ENCODE data around the gene CCDC191.

Gene CCDC191

GRCh38 chr3:114089675-114090074 is 33.3 kb upstream of the CCDC191 start:
- peaks cover 11% of the 10 kb centered on the region for H3K4me1 ChIP-seq (ENCODE audit: control insufficient read depth, insufficient read depth, low read length)

GRCh38 chr3:114086356-114086755 is 30.0 kb upstream of the CCDC191 start:
- Histone ChIP-seq H3K9me3 (ENCODE audit: control insufficient read depth, low read length) (no peaks in the 10 kb centered on the region), H3K27ac (ENCODE audit: insufficient read depth, low read depth, low read length, poor library complexity, severe bottlenecking) (no peak overlapping the region), H3K4me3 (ENCODE audit: insufficient read depth, low read depth, low read length) (no peak overlapping the region), H3K27me3 (ENCODE audit: control insufficient read depth, insufficient read depth, low read length, poor library complexity, severe bottlenecking) (no peaks in the 10 kb centered on the region), H3K36me3 (ENCODE audit: control insufficient read depth, insufficient read depth, low read length) (peaks cover 23% of the 10 kb centered on the region), H3K4me1 (ENCODE audit: control insufficient read depth, insufficient read depth, low read length) (peaks cover 5% of the 10 kb centered on the region)
- WGBS, 2 experiments, result 92 to 95% methylated on average over 2 of the region's 2 CpGs

More at GRCh38 chr3:114089675-114090074, 33.3 kb upstream of the CCDC191 start:
- Histone ChIP-seq H3K9me3 (ENCODE audit: control insufficient read depth, low read length) (no peaks in the 10 kb centered on the region), H3K36me3 (ENCODE audit: control insufficient read depth, insufficient read depth, low read length) (peaks cover 19% of the 10 kb centered on the region), H3K27ac (ENCODE audit: insufficient read depth, low read depth, low read length, poor library complexity, severe bottlenecking) (no peak overlapping the region), H3K27me3 (ENCODE audit: control insufficient read depth, insufficient read depth, low read length, poor library complexity, severe bottlenecking) (no peaks in the 10 kb centered on the region), H3K4me3 (ENCODE audit: insufficient read depth, low read depth, low read length) (no peak overlapping the region)

- Histone ChIP-seq H3K27me3 (ENCODE audit: control insufficient read depth, insufficient read depth, low read length, poor library complexity, severe bottlenecking) (no peaks in the 10 kb centered on the region), H3K36me3 (ENCODE audit: control insufficient read depth, insufficient read depth, low read length) (peaks cover 29% of the 10 kb centered on the region), H3K9me3 (ENCODE audit: control insufficient read depth, low read length) (no peaks in the 10 kb centered on the region), H3K4me3 (ENCODE audit: insufficient read depth, low read depth, low read length) (no peak overlapping the region), H3K4me1 (ENCODE audit: control insufficient read depth, insufficient read depth, low read length) (no peaks in the 10 kb centered on the region), H3K27ac (ENCODE audit: insufficient read depth, low read depth, low read length, poor library complexity, severe bottlenecking) (no peak overlapping the region)
- 97 to 99% methylated on average over 1 to 2 of the region's 2 CpGs for WGBS, 2 experiments
Observed at GRCh38 chr3:114083112-114083511, 26.8 kb upstream of the CCDC191 start.

- no peak overlapping the region for H3K27ac ChIP-seq (ENCODE audit: insufficient read depth, low read depth, low read length, poor library complexity, severe bottlenecking)
- no peaks in the 10 kb centered on the region for H3K27me3 ChIP-seq (ENCODE audit: control insufficient read depth, insufficient read depth, low read length, poor library complexity, severe bottlenecking)
- no peak overlapping the region for H3K4me3 ChIP-seq (ENCODE audit: insufficient read depth, low read depth, low read length)
- H3K4me1 ChIP-seq (ENCODE audit: control insufficient read depth, insufficient read depth, low read length), result no peaks in the 10 kb centered on the region
- no peaks in the 10 kb centered on the region for H3K9me3 ChIP-seq (ENCODE audit: control insufficient read depth, low read length)
- peaks cover 33% of the 10 kb centered on the region for H3K36me3 ChIP-seq (ENCODE audit: control insufficient read depth, insufficient read depth, low read length)
Observed at GRCh38 chr3:114081037-114081436, 24.7 kb upstream of the CCDC191 start.

GRCh38 chr3:114080201-114080600 is 23.9 kb upstream of the CCDC191 start:
- no peak overlapping the region for H3K27ac ChIP-seq (ENCODE audit: insufficient read depth, low read depth, low read length, poor library complexity, severe bottlenecking)
- H3K36me3 ChIP-seq (ENCODE audit: control insufficient read depth, insufficient read depth, low read length), result peaks cover 30% of the 10 kb centered on the region
- no peaks in the 10 kb centered on the region for H3K4me1 ChIP-seq (ENCODE audit: control insufficient read depth, insufficient read depth, low read length)
- no peaks in the 10 kb centered on the region for H3K27me3 ChIP-seq (ENCODE audit: control insufficient read depth, insufficient read depth, low read length, poor library complexity, severe bottlenecking)
- H3K9me3 ChIP-seq (ENCODE audit: control insufficient read depth, low read length), result no peaks in the 10 kb centered on the region
- no peak overlapping the region for H3K4me3 ChIP-seq (ENCODE audit: insufficient read depth, low read depth, low read length)

- no peaks in the 10 kb centered on the region for H3K9me3 ChIP-seq (ENCODE audit: control insufficient read depth, low read length)
- H3K4me1 ChIP-seq (ENCODE audit: control insufficient read depth, insufficient read depth, low read length), result no peaks in the 10 kb centered on the region
- H3K27ac ChIP-seq (ENCODE audit: insufficient read depth, low read depth, low read length, poor library complexity, severe bottlenecking), result no peak overlapping the region
- WGBS, 2 experiments, result 92 to 95% methylated on average over 5 of the region's 5 CpGs
- no peaks in the 10 kb centered on the region for H3K27me3 ChIP-seq (ENCODE audit: control insufficient read depth, insufficient read depth, low read length, poor library complexity, severe bottlenecking)
- peaks cover 30% of the 10 kb centered on the region for H3K36me3 ChIP-seq (ENCODE audit: control insufficient read depth, insufficient read depth, low read length)
- no peak overlapping the region for H3K4me3 ChIP-seq (ENCODE audit: insufficient read depth, low read depth, low read length)
Observed at GRCh38 chr3:114079761-114080160, 23.4 kb upstream of the CCDC191 start.

GRCh38 chr3:114078126-114078525 is 21.8 kb upstream of the CCDC191 start:
- H3K27ac ChIP-seq (ENCODE audit: insufficient read depth, low read depth, low read length, poor library complexity, severe bottlenecking), result no peak overlapping the region

GRCh38 chr3:114076711-114077110 is 20.4 kb upstream of the CCDC191 start:
- H3K9me3 ChIP-seq (ENCODE audit: control insufficient read depth, low read length), result no peaks in the 10 kb centered on the region
- no peak overlapping the region for H3K27ac ChIP-seq (ENCODE audit: insufficient read depth, low read depth, low read length, poor library complexity, severe bottlenecking)
- no peaks in the 10 kb centered on the region for H3K27me3 ChIP-seq (ENCODE audit: control insufficient read depth, insufficient read depth, low read length, poor library complexity, severe bottlenecking)
- H3K36me3 ChIP-seq (ENCODE audit: control insufficient read depth, insufficient read depth, low read length), result peaks cover 36% of the 10 kb centered on the region
- 93 to 94% methylated on average over 6 of the region's 6 CpGs for WGBS, 2 experiments
- H3K4me3 ChIP-seq (ENCODE audit: insufficient read depth, low read depth, low read length), result no peak overlapping the region
- no peaks in the 10 kb centered on the region for H3K4me1 ChIP-seq (ENCODE audit: control insufficient read depth, insufficient read depth, low read length)

More at GRCh38 chr3:114078126-114078525, 21.8 kb upstream of the CCDC191 start:
- Histone ChIP-seq H3K4me3 (ENCODE audit: insufficient read depth, low read depth, low read length) (no peak overlapping the region), H3K36me3 (ENCODE audit: control insufficient read depth, insufficient read depth, low read length) (peaks cover 36% of the 10 kb centered on the region), H3K9me3 (ENCODE audit: control insufficient read depth, low read length) (no peaks in the 10 kb centered on the region), H3K4me1 (ENCODE audit: control insufficient read depth, insufficient read depth, low read length) (no peaks in the 10 kb centered on the region), H3K27me3 (ENCODE audit: control insufficient read depth, insufficient read depth, low read length, poor library complexity, severe bottlenecking) (no peaks in the 10 kb centered on the region)

GRCh38 chr3:114071786-114072185 is 15.5 kb upstream of the CCDC191 start:
- Histone ChIP-seq H3K36me3 (ENCODE audit: control insufficient read depth, insufficient read depth, low read length) (peaks cover 23% of the 10 kb centered on the region), H3K4me3 (ENCODE audit: insufficient read depth, low read depth, low read length) (no peak overlapping the region), H3K9me3 (ENCODE audit: control insufficient read depth, low read length) (no peaks in the 10 kb centered on the region), H3K27ac (ENCODE audit: insufficient read depth, low read depth, low read length, poor library complexity, severe bottlenecking) (no peak overlapping the region), H3K27me3 (ENCODE audit: control insufficient read depth, insufficient read depth, low read length, poor library complexity, severe bottlenecking) (no peaks in the 10 kb centered on the region), H3K4me1 (ENCODE audit: control insufficient read depth, insufficient read depth, low read length) (no peaks in the 10 kb centered on the region)
- 78 to 85% methylated on average over 1 of the region's 1 CpG for WGBS, 2 experiments

GRCh38 chr3:114068336-114068735 is 12.0 kb upstream of the CCDC191 start:
- Histone ChIP-seq H3K36me3 (ENCODE audit: control insufficient read depth, insufficient read depth, low read length) (peaks cover 8% of the 10 kb centered on the region), H3K27ac (ENCODE audit: insufficient read depth, low read depth, low read length, poor library complexity, severe bottlenecking) (no peak overlapping the region), H3K9me3 (ENCODE audit: control insufficient read depth, low read length) (no peaks in the 10 kb centered on the region), H3K27me3 (ENCODE audit: control insufficient read depth, insufficient read depth, low read length, poor library complexity, severe bottlenecking) (no peaks in the 10 kb centered on the region), H3K4me1 (ENCODE audit: control insufficient read depth, insufficient read depth, low read length) (no peaks in the 10 kb centered on the region), H3K4me3 (ENCODE audit: insufficient read depth, low read depth, low read length) (no peak overlapping the region)
- 93 to 98% methylated on average over 4 of the region's 4 CpGs for WGBS, 2 experiments

- Histone ChIP-seq H3K4me3 (ENCODE audit: insufficient read depth, low read depth, low read length) (no peak overlapping the region), H3K9me3 (ENCODE audit: control insufficient read depth, low read length) (no peaks in the 10 kb centered on the region), H3K36me3 (ENCODE audit: control insufficient read depth, insufficient read depth, low read length) (peaks cover 8% of the 10 kb centered on the region), H3K27me3 (ENCODE audit: control insufficient read depth, insufficient read depth, low read length, poor library complexity, severe bottlenecking) (no peaks in the 10 kb centered on the region), H3K4me1 (ENCODE audit: control insufficient read depth, insufficient read depth, low read length) (no peaks in the 10 kb centered on the region), H3K27ac (ENCODE audit: insufficient read depth, low read depth, low read length, poor library complexity, severe bottlenecking) (no peak overlapping the region)
- WGBS, 2 experiments, result 97 to 100% methylated on average over 4 of the region's 4 CpGs
Observed at GRCh38 chr3:114067804-114068203, 11.5 kb upstream of the CCDC191 start.

Measured in ectodermal cell (in vitro differentiated cells).